Fibroblast of skin of abdomen (primary cell): ENCODE data around the gene ADCY5.

Source experiments
- DNase-seq: peaks from one replicate; pipeline ENCODE4 v3.0.0-alpha.2; 2013

ADCY5 gene

GRCh38 chr3:123323781-123324180, 125.1 kb downstream of the ADCY5 start:
- DNase-seq, result no peak

- DNase-seq, result no peak
Observed at GRCh38 chr3:123322866-123323265, 126.0 kb downstream of the ADCY5 start.

GRCh38 chr3:123321806-123322205, 127.1 kb downstream of the ADCY5 start:
- no peak for DNase-seq

- DNase-seq, result no peak
Observed at GRCh38 chr3:123320221-123320620, 128.7 kb downstream of the ADCY5 start.

GRCh38 chr3:123319760-123320159, 129.1 kb downstream of the ADCY5 start:
- no peak for DNase-seq

GRCh38 chr3:123318374-123318773, 130.5 kb downstream of the ADCY5 start:
- no peak for DNase-seq

GRCh38 chr3:123317716-123318115, 131.2 kb downstream of the ADCY5 start:
- DNase-seq, result no peak

GRCh38 chr3:123315271-123315595, 133.7 kb downstream of the ADCY5 start:
- no peak for DNase-seq

GRCh38 chr3:123314359-123315270, 134.3 kb downstream of the ADCY5 start:
- DNase-seq, result no peak

- DNase-seq, result no peak
Observed at GRCh38 chr3:123313889-123314288, 135.0 kb downstream of the ADCY5 start.

GRCh38 chr3:123312331-123313265, 136.3 kb downstream of the ADCY5 start:
- DNase-seq, result peak; percentile 8

GRCh38 chr3:123311201-123311600, 137.7 kb downstream of the ADCY5 start:
- DNase-seq, result no peak

- DNase-seq, result no peak
Observed at GRCh38 chr3:123310741-123311140, 138.1 kb downstream of the ADCY5 start.

GRCh38 chr3:123310186-123310585, 138.7 kb downstream of the ADCY5 start:
- DNase-seq, result no peak

- no peak for DNase-seq
Observed at GRCh38 chr3:123307064-123307463, 141.8 kb downstream of the ADCY5 start.

GRCh38 chr3:123305192-123305591, 143.7 kb downstream of the ADCY5 start:
- DNase-seq, result no peak

GRCh38 chr3:123303976-123304560, 144.8 kb downstream of the ADCY5 start:
- no peak for DNase-seq

- no peak for DNase-seq
Observed at GRCh38 chr3:123302961-123303360, 145.9 kb downstream of the ADCY5 start.

GRCh38 chr3:123301331-123302184, 147.3 kb downstream of the ADCY5 start:
- no peak for DNase-seq

- no peak for DNase-seq
Observed at GRCh38 chr3:123300583-123300982, 148.3 kb downstream of the ADCY5 start.

- no peak for DNase-seq
Observed at GRCh38 chr3:123300056-123300455, 148.8 kb downstream of the ADCY5 start.

GRCh38 chr3:123299581-123299980, 149.3 kb downstream of the ADCY5 start:
- no peak for DNase-seq
